ENCODE measurements around the gene TIAM1.

Gene TIAM1

DNA sequence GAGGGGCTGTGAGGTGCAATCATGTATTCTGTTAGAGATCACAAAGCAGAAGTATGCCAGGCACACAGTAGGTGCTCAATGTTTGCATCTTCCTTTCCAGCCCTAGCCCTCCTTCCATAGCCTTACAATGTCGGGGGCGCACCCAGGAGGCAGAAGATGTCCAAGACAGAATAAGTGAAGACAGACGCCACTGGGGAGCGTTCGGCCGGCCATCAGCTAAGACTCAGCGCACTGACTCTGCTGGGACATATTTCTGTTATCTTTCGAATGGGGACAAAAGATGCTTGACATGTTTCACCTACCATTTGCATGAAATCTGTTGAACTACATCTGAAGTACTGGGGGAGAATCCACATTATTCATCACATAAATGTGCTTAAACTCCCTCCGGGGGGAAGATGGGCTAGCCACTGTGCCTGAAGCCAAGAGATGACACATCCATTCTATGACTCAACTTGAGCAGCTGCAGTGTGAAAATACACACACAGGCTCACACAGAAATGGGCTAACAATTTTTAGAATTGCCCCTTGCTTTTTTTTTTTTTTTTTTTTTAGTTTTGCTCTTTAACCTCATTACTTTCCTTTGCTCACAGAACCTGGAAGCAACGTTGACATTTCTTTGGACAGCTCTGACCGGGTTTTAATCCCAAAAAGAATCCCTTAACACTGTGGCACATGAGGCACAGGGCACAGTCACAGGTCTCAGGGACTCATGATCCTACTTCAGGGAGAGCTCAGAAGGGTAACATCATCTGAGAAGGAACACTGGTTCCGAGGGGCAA is 7.9 kb downstream of the TIAM1 start:
- no peak for DNase-seq (ENCODE audit: low read depth, low spot score)
- no peak overlapping the region for H3K4me3 ChIP-seq (ENCODE audit: low read length)

DNA sequence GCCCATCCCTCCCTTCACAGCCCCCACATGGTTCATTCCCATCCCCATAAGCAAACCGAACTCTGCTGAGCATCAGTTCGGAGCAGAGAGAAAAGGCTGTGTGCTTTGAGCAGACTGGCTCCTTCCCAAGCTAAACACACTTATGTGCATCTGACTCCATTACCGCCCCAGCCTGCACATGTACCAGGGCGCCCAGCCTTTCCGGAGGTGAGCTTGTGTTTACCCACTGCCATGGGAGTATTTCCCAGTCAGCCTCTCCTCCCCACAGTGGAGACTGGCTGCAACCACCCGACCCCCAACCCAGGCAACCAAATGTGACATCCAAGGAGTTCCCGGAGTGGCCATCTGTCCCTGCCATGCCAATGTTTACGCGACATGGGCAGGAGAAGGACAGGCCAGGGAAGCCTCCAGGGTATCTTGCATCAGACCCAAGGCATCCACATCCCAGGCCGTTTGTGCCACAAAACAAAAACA is 9.4 kb downstream of the TIAM1 start:
- no peak overlapping the region for H3K4me3 ChIP-seq (ENCODE audit: low read length)
- DNase-seq (ENCODE audit: low read depth, low spot score) = no peak

DNA sequence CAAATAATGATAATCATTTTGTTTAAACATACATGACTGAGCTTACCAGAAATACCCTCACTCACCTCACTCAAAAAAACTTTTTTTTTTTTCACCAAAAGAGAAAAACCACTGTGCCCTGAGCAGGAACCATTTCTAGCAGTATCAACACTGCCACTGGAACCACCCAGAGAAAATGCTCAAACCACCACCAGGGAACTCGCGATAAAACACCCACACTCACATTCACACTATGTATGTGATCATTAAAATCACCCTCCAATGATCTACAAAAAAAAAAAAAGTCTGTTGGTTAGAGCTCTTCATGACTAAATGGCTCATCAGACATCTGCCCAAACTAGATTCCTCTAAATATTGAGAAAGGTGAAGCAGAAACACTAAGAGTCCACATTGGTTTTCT is 11.5 kb downstream of the TIAM1 start:
- DNase-seq (ENCODE audit: low read depth, low spot score) = no peak
- no peak overlapping the region for H3K4me3 ChIP-seq (ENCODE audit: low read length)

DNA sequence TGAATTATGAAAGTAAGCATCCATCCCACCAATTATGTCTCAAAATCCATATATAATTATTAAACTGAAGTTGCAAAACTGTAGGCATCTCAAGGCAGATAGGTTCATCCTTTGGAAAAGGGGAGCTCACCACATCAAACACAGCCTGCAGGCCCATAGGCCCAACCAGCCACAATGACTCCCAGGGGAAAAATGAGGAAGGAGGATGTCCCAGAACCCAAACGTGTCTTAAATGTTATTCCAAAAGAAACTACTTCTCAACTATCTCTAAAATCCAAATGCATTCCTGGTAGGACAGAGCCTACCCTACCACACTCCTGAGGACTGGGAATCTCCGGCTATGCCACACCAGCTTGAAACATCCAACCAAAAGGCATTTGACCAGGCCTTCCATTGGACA is 12.8 kb downstream of the TIAM1 start:
- no peak for DNase-seq (ENCODE audit: low read depth, low spot score)

DNA sequence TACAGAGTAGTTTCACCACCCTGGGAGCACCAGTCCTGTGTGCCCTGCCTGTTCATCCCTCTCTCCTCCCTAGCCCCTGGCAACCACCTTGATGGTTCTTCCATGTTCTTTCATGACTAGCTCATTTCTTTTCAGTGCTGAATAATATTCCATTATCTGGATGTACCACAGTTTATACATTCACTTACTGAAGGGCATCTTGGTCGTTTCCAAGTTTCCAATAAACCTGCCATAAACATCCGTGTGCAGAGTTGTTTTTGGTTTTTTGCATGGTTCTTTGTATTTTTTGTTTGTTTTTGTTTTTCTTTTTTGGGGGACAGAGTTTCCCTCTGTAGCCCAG is 13.9 kb downstream of the TIAM1 start:
- DNase-seq (ENCODE audit: low read depth, low spot score) = no peak
- no peak overlapping the region for H3K4me3 ChIP-seq (ENCODE audit: low read length)

More for the DNA sequence above, 12.8 kb downstream of the TIAM1 start:
- H3K4me3 ChIP-seq (ENCODE audit: low read length) = no peak overlapping the region

DNA sequence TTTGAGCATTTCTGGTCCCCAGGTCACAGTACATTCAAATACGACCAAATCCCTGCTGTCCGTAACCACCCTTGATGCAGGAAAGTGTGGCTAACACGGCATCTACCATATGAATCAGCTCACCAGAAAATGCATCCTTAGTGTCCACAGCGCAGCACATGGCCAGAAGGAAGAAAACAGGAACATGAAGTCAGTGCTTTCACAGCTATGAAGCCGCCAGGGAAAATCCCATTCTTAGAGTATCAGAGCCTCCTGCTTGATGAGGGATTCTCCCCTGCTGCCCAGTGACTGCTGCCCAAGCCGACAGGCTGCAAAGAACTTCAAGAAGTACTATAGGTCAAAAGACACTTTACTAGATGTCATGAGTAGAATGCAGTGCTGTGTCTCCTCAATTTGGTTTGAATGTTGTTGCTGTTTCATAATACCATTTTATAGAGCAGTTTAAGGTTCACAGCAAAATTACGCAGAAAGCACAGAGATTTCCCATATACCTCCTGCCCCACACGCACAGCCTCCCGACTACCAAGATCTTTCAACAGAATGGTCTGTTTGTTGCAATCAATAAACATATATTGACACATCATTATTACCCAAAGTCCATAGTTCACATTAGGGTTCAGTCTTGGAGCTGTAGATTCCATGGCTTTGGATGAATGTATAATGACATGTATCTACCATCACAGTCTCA is 14.5 kb downstream of the TIAM1 start:
- H3K4me3 ChIP-seq (ENCODE audit: low read length) = no peak overlapping the region
- DNase-seq (ENCODE audit: low read depth, low spot score) = no peak

DNA sequence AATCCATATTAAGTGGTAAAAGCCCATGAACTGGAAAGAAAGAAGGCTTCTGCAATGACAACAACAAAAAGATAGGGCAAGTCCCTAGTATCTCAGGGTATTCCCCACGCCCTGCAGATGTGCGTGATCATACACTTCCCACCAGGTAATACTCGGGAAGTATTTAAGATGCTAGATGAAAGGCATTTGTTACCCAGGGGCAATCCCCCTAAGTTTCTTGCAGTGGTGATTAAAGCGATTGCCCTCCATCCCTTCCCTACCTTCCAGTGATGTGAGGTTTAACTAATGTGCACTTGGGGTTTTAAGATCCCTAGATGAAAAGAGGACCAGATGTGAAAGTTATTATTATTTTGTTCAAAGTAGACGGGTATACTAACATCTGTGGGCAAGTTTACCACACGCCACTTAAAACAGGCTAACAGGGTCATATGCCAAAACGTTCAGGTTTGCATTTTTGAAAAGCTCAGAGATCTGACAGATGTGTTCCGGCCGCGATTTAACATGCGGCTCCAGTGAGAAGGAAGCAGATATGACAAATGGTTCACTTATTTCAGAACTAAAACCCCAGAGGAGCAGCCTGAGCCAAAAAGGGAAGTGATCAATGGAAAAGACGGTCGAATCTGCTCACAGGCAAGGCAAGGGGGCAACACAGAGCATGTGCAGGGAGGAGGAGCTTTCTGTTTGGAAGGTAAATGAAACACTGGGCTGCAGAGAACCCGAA is 17.4 kb downstream of the TIAM1 start:
- peak overlapping the region; percentile 16 for H3K4me3 ChIP-seq (ENCODE audit: low read length)
- peak; percentile 96 for DNase-seq (ENCODE audit: low read depth, low spot score)

DNA sequence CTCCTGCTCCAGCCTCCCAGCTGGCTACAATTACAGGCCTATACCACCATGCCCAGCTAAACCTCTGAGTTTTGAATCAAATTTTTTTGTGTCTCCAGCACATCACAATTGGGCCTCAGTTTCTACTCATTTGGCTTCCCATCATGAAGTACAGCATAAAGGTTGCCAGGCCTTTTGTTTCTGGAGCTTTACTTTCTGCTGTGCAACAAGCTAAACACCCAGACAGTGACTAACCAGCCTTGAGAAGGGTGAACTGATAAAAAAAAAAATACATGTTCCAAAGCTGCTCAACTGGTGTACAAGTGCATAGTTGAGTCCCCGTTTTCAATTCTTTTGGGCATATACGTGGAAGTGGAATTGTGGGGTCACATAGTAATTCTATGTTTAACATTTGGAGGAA is 25.1 kb downstream of the TIAM1 start:
- H3K4me3 ChIP-seq (ENCODE audit: low read length) = no peak overlapping the region
- DNase-seq (ENCODE audit: low read depth, low spot score) = no peak

DNA sequence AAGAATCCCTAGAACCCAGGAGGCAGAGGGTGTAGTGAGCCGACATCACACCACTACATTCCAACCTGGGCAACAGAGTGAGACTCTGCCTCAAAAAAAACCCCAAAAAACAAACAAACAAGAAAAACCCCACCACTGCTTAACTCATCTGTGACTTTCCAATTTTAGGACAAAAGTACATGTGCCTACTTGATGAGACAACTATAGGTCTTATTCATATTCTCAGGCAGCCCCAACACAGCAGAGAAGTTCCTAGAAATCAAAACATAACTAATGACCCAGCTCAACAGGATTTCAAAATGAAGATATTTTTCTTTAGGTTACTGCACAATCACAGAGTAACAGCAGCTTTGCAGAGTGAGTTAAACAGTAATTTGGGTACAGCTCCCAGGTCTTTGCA is 26.4 kb downstream of the TIAM1 start:
- no peak for DNase-seq (ENCODE audit: low read depth, low spot score)
- no peak overlapping the region for H3K4me3 ChIP-seq (ENCODE audit: low read length)

DNA sequence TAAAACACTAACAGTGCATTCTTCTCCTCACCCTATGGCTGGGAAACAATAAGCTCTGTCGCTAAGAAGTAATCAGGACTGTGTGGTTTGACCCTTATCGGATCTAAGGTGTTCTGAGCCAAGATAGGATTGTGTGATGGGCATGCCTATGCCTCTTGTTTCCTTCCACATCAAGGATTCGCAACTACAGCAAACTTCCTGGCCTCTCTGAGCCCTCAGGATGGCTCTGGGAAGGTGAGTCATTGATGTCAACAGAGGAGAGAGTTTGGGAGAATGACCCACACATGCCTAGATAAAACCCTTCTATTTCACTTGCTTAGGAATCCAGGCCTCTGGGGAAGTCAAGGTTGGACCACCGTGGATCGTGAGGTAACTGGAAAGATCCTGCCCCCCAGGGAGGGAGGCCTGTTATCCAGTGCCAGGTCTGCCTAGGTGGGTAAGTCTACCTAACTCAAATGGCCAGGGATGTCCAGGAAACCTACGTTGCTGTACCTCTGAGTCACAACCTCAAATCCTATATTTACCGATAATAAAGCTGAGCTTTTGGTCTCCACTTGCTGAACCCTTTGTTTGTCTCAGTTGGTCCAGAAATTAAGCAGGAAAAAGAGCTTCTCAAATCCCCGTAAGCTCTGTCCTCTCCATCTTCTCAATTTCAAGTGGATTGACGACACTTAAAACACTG is 27.4 kb downstream of the TIAM1 start:
- DNase-seq (ENCODE audit: low read depth, low spot score) = no peak
- no peak overlapping the region for H3K4me3 ChIP-seq (ENCODE audit: low read length)

DNA sequence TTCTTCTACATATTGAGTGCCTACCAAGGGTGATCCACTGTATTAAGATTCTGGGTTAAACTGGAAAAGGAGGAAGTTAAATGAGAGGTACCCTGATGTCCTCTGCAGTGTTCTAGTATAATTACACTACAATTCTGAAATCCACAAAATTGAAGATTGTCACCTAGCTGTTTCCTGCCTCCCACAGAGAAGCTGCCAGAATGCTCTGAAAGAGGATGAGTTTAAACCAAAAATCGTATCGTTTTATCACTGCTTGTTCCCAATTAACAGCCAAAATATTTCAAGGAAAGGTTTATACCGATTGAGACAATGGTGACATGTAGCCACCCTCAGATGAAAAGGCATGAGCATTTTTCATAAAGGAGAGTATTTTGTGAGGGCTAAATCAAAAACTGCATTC is 28.0 kb downstream of the TIAM1 start:
- DNase-seq (ENCODE audit: low read depth, low spot score) = no peak
- H3K4me3 ChIP-seq (ENCODE audit: low read length) = no peak overlapping the region

DNA sequence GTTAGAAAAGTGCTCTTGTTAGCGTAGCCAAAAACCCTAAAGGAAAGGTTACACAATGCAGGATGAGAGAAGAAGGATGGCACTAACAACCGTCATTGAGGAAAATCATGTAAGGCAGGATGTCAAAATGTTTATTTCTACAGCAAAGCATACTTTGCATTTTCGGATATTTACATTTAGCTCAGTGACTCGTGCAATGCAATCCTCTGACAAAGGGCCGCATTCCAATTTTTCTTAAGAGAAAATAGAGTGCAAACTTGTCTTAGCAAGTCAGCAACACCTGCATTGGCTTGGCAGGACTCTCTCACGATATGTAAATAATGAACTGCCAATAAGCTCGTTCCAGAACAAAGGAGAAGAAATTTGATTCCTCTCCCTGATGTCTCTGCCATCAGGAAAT is 33.3 kb downstream of the TIAM1 start:
- no peak overlapping the region for H3K4me3 ChIP-seq (ENCODE audit: low read length)
- DNase-seq (ENCODE audit: low read depth, low spot score) = no peak

DNA sequence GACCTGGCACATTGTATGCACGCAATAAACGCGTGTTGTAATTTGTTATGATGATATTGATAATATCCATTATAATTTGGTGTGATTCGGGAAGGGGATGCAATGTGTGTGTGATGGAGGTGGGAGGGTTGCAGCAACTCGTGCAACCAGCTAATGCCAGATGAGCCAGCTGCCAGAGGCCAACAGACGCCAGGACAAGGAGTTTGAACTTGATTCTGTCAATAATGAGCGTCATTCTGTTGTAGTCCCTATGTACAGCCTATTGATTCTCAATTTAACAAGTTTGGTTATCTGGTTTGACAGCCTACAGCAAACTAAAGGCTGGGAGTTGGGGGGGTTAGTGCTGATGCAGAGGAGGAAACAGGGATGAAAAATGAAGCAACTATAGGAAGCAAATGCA is 35.5 kb downstream of the TIAM1 start:
- DNase-seq (ENCODE audit: low read depth, low spot score) = no peak

DNA sequence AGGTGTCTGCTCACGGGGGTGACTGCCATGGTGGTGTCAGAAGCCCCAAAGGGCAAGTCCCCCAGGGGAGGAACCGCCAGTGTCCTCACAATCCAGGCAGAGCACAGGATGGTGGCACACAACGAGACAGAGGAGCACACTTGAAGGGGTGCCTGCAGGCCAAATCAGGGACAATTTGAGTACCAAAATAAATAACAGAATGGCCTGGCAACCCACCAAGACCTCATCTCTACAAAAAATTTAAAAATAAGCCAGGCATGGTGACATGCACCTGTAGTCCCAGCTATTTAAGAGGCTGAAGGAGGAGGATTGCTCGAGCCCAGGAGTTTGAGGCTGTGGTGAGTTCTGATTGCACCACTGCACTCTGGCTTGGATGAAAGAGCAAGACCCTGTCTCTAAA is 38.2 kb downstream of the TIAM1 start:
- H3K4me3 ChIP-seq (ENCODE audit: low read length) = no peak overlapping the region
- DNase-seq (ENCODE audit: low read depth, low spot score) = no peak

More for the DNA sequence above, 35.5 kb downstream of the TIAM1 start:
- H3K4me3 ChIP-seq (ENCODE audit: low read length) = no peak overlapping the region

DNA sequence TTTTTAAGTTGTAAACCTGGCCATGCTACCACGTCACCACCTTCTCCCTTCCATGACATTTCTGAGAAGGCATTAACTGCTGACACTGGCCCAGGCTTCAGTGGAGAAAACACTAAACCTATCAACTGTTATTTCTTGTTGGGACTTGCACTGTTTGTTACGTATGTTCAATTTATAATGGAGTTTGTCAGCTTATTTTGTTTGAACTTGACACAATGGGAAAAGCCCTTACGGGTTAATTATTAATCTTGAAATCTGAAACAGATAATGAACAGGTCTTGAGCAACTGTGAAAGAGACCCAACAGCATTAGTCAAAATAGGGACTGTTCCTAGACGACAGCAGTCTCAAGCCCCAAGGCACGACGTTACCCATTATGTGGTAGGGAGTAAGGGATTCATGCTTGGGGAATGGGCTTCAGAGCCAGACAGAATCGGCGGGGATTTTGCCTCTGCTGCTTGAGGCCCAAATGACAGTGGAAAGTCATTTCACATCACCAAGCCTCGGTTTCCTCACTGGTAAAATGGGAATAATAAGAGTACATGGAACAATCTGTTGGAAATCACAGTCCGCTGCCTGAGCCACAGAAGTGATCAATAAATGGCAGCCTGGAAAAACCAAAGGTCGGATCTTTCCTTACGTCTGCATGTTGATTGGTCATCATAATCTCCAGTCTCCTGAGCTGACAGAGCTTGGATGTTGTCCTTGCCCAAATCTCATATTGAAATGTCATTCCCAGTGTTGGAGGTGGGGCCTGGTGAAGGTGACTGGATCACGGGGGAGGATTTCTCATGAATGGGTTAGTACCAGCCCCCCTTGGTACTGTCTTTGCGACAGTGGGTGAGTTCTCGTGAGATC is 44.5 kb downstream of the TIAM1 start:
- no peak for DNase-seq (ENCODE audit: low read depth, low spot score)
- H3K4me3 ChIP-seq (ENCODE audit: low read length) = no peak overlapping the region

DNA sequence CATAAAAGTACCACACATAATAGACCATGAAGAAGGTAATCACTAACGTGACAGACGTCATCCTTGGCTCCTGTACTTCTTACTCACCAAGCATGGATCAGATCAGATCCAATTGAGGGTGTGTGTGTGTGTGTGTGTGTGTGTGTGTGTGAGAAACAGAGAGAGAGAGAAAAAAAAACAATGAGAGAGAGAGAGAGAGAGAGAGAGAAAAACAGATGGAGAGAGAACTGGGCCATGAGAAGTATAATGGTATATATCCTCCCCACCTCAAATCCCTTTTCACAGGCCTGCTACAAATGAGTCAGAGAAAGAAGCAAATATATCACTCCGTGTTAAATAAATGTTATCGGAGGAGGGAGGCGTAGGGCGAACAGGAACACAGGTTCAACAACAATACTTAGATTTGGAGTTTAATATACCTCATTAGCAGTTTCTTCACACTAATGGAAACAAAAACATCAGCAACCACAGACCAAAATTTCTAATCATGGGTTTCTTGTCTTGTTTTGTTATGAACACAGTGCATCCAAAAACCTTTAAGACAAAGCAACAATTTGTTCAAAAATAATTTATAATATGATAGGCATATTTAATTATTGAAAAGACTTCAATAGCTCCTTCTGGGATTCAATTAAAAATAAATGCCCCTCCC is 45.3 kb downstream of the TIAM1 start:
- no peak for DNase-seq (ENCODE audit: low read depth, low spot score)
- no peak overlapping the region for H3K4me3 ChIP-seq (ENCODE audit: low read length)

DNA sequence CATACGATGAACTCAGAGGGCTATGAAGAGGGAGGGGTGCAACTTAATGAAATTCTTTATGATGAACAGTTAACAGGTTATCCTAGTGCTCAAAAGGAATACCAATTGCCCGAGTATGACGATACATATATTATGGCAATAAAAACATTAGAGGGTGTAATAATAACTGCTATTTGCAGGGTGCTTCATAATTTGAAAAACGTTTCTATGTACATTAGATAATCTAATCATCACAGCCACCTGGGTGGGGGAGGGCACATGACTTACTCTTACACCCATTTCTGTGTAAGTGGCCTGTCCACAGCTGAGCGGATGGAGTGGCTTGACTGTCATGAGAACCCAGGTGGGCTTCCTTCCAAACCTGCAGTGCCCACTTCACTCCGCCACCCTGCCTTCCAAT is 46.3 kb downstream of the TIAM1 start:
- no peak for DNase-seq (ENCODE audit: low read depth, low spot score)
- H3K4me3 ChIP-seq (ENCODE audit: low read length) = no peak overlapping the region

DNA sequence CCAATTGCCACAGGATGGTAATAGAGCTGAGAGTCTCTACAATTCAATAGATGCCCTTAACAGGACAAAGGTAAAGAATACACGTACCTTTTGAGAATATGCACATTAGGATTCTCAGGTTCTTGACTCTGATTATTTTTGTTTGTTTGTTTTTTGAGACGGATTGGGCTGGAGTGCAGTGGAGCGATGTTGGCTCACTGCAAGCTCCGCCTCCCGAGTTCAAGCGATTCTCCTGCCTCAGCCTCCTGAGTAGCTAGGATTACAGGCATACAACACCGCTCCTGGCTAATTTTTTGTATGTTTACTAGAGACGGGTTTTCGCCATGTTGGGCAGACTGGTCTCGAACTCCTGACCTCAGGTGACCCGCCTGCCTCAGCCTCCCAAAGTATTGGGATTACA is 48.4 kb downstream of the TIAM1 start:
- DNase-seq (ENCODE audit: low read depth, low spot score) = no peak
- no peak overlapping the region for H3K4me3 ChIP-seq (ENCODE audit: low read length)

Measured in Jurkat, Clone E6-1 (cell line).